Esophagus (tissue), 2 donors: Measurements from ENCODE around the gene KIZ. TPM values are rescaled to one million over a fixed set of nuclear protein-coding genes. Genes with fewer than 3 reads are reported as not detected.
A peak's percentile ranks its signal among the peaks of the same experiment; 100 is the strongest.

Source experiments
- H3K27ac ChIP-seq, 2 donors: one replicate each; pipeline ENCODE4 v1.5.1; 2013; ENCODE audit warnings: low read depth in 2 of 2, mild to moderate bottlenecking in 2 of 2, inconsistent platforms in 1 of 2, low read length in 1 of 2, moderate library complexity in 1 of 2
- H3K27me3 ChIP-seq, 2 donors: one replicate each; pipeline ENCODE4 v1.6.1; 2013; ENCODE audit warnings: low read length in 2 of 2, control low read depth in 1 of 2, mild to moderate bottlenecking in 1 of 2; ENCODE audit not compliant: insufficient read depth in 2 of 2, control insufficient read depth in 1 of 2
- H3K36me3 ChIP-seq, 2 donors: one replicate each; pipeline ENCODE4 v1.6.1; 2013; ENCODE audit warnings: low read length in 1 of 2; ENCODE audit not compliant: control insufficient read depth in 2 of 2, insufficient read depth in 2 of 2
- H3K4me1 ChIP-seq, 2 donors: one replicate each; pipeline ENCODE4 v1.6.1; 2013; ENCODE audit warnings: low read length in 1 of 2; ENCODE audit not compliant: control insufficient read depth in 2 of 2, insufficient read depth in 2 of 2
- H3K4me3 ChIP-seq, 2 donors: one replicate each; pipeline ENCODE4 v1.5.1; 2013; ENCODE audit warnings: low read length in 2 of 2, mild to moderate bottlenecking in 2 of 2, low read depth in 1 of 2, moderate library complexity in 1 of 2
- H3K9me3 ChIP-seq, 2 donors: one replicate each; pipeline ENCODE4 v1.6.1; 2013; ENCODE audit warnings: mild to moderate bottlenecking in 2 of 2, low read depth in 1 of 2, low read length in 1 of 2, moderate library complexity in 1 of 2; ENCODE audit not compliant: control insufficient read depth in 2 of 2, insufficient read depth in 1 of 2
- WGBS, 2 donors: extraction: QIAGEN DNeasy Blood & Tissue Kit; methylation state at CpG; one replicate each; pipeline ENCODE4 v1.1.7; 2013; 5-methylcytosine and 5-hydroxymethylcytosine counted together
- polyA plus RNA-seq, 2 donors: library from polyadenylated mRNA; stranded (reverse); fragments of 200-250 nt; gene quantifications; one replicate each; pipeline ENCODE4 v1.2.3, GENCODE V29; 2013
- donor health status: healthy with polysubstance abuse.
- donor health status: Bipolar disorder and iron deficiency.

KIZ gene
- polyA plus RNA-seq, 2 donors, result 4.0 to 5.7 TPM

DNA sequence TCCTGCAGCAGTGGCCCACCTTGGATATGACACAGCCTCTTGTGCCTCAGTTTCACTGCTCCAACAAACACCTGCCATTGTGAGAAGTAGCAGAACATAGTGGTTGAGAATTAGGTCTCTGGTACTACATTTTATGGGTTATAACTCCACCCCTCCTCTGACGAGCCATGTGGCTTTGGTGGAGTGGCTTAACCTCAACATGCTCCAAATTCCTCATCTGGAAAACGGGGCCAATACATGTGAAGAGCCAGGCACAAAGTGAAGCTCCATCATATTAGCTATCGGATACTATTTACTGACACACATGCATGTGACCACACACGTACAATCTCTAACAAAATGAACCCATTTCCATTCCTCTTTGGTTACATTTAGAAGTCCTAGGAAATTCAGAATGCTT, 8.4 kb upstream of the KIZ start:
- no peak overlapping the region for H3K4me3 ChIP-seq

GRCh38 chr20:21118138-21118537, 7.7 kb upstream of the KIZ start:
- no peaks in the 10 kb centered on the region for H3K27me3 ChIP-seq
- H3K27ac ChIP-seq, result no peak overlapping the region
- H3K4me1 ChIP-seq, result no peaks in the 10 kb centered on the region
- peaks cover 2 to 3% of the 10 kb centered on the region in 2 donors for H3K9me3 ChIP-seq
- WGBS, 2 donors, result 56 to 58% methylated on average over 4 of the region's 4 CpGs
- H3K36me3 ChIP-seq, result no peaks in the 10 kb centered on the region
- no peak overlapping the region for H3K4me3 ChIP-seq

More for the DNA sequence above, 8.4 kb upstream of the KIZ start:
- Histone ChIP-seq H3K36me3 (no peaks in the 10 kb centered on the region), H3K27me3 (no peaks in the 10 kb centered on the region), H3K9me3 (peaks cover 2 to 3% of the 10 kb centered on the region in 2 donors), H3K4me1 (no peaks in the 10 kb centered on the region), H3K27ac (no peak overlapping the region)
- 73 to 74% methylated on average over 4 of the region's 4 CpGs for WGBS, 2 donors

GRCh38 chr20:21118782-21119181, 7.1 kb upstream of the KIZ start:
- Histone ChIP-seq H3K27ac (no peak overlapping the region), H3K4me3 (no peak overlapping the region), H3K4me1 (no peaks in the 10 kb centered on the region), H3K27me3 (no peaks in the 10 kb centered on the region), H3K36me3 (no peaks in the 10 kb centered on the region), H3K9me3 (peaks cover 2 to 3% of the 10 kb centered on the region in 2 donors)
- 91 to 94% methylated on average over 2 of the region's 2 CpGs for WGBS, 2 donors

DNA sequence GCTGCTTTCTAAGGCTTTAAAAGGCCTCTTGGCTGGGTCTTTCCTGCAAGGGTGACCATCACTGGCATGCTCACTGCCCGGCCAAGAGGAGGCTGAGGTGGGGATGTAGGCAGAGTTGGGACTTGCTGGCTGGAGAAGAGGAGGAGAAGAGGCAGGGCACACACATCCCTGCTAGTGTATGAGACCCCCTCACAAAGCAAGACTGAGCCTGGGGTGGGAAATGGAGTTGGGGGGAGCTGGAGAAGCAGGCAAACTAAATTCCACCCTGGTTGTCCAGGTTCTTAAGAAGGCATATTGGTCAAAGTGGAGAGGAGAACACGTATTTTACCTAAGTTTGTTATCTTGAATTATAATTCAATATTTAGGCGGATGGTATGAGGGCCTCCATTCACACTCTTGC, 1.7 kb upstream of the KIZ start:
- no peaks in the 10 kb centered on the region for H3K27me3 ChIP-seq
- H3K4me1 ChIP-seq, result no peaks in the 10 kb centered on the region
- no peak overlapping the region for H3K27ac ChIP-seq
- 91% methylated on average over 3 of the region's 3 CpGs for WGBS, 2 donors
- no peak overlapping the region for H3K4me3 ChIP-seq
- peaks cover 0 to 2% of the 10 kb centered on the region in 2 donors for H3K9me3 ChIP-seq
- H3K36me3 ChIP-seq, result no peaks in the 10 kb centered on the region

DNA sequence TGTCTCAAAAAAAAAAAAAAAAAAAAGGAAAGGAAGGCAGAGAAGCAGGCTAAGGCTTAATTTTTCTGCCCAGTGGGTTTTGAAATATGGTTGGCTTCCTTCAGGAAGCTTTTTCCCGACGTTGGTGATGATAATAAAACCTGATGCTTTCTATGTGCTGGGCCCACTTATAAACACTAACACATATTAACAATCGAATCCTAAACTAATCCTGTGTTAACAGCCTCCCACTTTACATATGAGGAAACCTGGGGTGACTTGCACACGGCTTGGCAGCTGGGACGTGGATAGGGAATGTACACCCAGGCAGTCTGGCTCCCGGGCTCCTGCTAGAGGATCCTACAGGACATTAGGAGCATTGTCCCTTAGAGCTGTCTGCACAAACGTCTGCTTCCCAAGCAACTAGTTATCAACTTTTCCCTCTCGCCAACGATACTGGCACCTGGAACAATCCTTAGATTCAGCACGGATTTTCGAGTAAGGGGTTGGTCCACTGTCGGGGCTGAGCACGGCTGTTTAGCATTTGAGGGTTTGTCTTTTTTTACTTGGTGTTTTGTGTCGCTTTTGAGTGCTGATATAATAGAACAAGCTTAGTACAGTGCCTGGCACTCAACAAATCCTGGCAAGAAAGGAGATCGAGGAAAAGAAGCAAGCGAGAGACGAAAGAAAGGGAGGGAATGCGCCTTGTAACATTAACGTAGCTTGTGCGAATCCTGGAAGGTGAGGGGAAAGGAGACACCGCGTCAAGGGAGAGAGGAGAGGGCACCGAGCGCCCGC, 622 bp upstream of the KIZ start:
- Histone ChIP-seq H3K36me3 (no peaks in the 10 kb centered on the region), H3K4me1 (no peaks in the 10 kb centered on the region), H3K27me3 (no peaks in the 10 kb centered on the region), H3K27ac (peak overlapping the region; percentile 12 to 84), H3K4me3 (peak overlapping the region; percentile 40 to 96), H3K9me3 (peaks cover 0 to 2% of the 10 kb centered on the region in 2 donors)
- WGBS, 2 donors, result 4% methylated on average over 22 to 25 of the region's 25 CpGs

DNA sequence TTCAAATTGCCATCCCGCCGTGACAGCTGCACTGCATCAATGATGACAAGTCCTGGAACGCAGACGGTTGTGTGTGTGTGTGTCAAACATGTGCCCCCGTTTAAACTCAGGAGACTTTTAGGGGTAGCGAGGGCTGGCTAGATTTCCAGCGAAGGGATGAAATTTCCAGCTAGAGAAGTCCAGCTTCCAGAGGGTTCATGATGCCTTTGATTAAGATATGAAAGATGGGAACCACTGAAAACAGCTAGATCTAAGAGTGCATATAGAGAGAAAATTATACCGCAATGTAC, 644 bp downstream of the KIZ start:
- Histone ChIP-seq H3K27ac (peak overlapping the region in 1 of 2 donors; percentile 72), H3K9me3 (no peaks in the 10 kb centered on the region)
- 9% methylated on average over 8 of the region's 8 CpGs for WGBS, 2 donors

DNA sequence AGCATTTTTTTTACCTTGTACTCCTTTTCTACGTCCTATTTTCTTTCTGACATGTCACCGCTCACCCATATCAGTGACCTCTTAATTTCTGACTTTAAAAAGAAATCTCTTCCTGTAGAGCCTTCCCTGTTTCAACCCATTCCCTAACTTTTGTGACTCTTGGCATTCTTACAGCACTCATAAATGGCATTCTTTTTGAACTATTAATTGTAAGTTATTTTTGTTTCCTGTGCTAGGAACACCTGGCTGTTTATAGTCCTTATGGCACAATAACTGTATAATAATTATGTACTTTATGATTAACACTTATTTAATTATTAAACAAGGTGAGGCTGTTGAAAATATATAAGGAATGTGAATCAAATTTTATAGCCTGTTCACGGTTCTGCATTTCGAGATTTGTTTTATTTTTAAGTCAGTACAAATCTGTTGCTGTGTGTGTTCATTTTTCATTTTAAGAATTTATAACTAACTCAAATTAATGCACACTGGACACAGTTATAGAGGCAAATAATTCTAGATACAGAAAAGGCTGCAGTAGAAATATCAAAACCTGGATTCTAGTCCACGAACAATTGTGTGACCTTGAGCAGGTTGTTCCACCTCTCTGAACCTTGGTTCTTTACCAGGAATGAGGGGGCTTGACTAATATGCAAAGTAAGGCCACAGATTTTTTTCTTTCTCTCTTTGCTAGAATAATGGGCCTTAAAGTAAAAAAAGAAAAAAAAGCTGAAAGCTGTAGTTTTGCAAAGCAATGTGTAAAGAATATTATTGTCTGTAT, 1.5 kb downstream of the KIZ start:
- H3K4me1 ChIP-seq, result no peaks in the 10 kb centered on the region
- WGBS, 2 donors, result 76 to 83% methylated on average over 5 of the region's 5 CpGs
- H3K36me3 ChIP-seq, result no peaks in the 10 kb centered on the region
- no peaks in the 10 kb centered on the region for H3K9me3 ChIP-seq
- no peaks in the 10 kb centered on the region for H3K27me3 ChIP-seq
- H3K27ac ChIP-seq, result no peak overlapping the region
- H3K4me3 ChIP-seq, result no peak overlapping the region

More for the DNA sequence above, 644 bp downstream of the KIZ start:
- Histone ChIP-seq H3K4me1 (no peaks in the 10 kb centered on the region), H3K4me3 (peak overlapping the region; percentile 80 to 96), H3K36me3 (no peaks in the 10 kb centered on the region), H3K27me3 (no peaks in the 10 kb centered on the region)

- Histone ChIP-seq H3K27me3 (no peaks in the 10 kb centered on the region), H3K4me1 (no peaks in the 10 kb centered on the region), H3K27ac (no peak overlapping the region), H3K36me3 (peaks cover 0 to 5% of the 10 kb centered on the region in 2 donors), H3K4me3 (no peak overlapping the region), H3K9me3 (no peaks in the 10 kb centered on the region)
- WGBS, 2 donors, result 83 to 85% methylated on average over 5 of the region's 5 CpGs
Observed at GRCh38 chr20:21129861-21130260, 4.0 kb downstream of the KIZ start.

- Histone ChIP-seq H3K36me3 (peaks cover 0 to 5% of the 10 kb centered on the region in 2 donors), H3K4me1 (no peaks in the 10 kb centered on the region), H3K4me3 (no peak overlapping the region), H3K27me3 (no peaks in the 10 kb centered on the region), H3K27ac (no peak overlapping the region), H3K9me3 (no peaks in the 10 kb centered on the region)
- 75 to 79% methylated on average over 4 of the region's 4 CpGs for WGBS, 2 donors
Observed at GRCh38 chr20:21133404-21133803, 7.5 kb downstream of the KIZ start.
